ENCODE data around the gene NCKAP5.

Gene NCKAP5

GRCh38 chr2:133573491-133574162 lies 5.4 kb upstream of the NCKAP5 start:
- FAIRE-seq, result no peak

- no peak for FAIRE-seq
Measured at GRCh38 chr2:133571249-133571648, 3.0 kb upstream of the NCKAP5 start.

- FAIRE-seq, result no peak
Measured at GRCh38 chr2:133570542-133570941, 2.3 kb upstream of the NCKAP5 start.

GRCh38 chr2:133569286-133569830 lies 1.1 kb upstream of the NCKAP5 start:
- no peak for FAIRE-seq

GRCh38 chr2:133568598-133568997 lies 335 bp upstream of the NCKAP5 start:
- FAIRE-seq, result no peak

GRCh38 chr2:133562558-133562957 lies 5.7 kb downstream of the NCKAP5 start:
- FAIRE-seq, result no peak

DNA sequence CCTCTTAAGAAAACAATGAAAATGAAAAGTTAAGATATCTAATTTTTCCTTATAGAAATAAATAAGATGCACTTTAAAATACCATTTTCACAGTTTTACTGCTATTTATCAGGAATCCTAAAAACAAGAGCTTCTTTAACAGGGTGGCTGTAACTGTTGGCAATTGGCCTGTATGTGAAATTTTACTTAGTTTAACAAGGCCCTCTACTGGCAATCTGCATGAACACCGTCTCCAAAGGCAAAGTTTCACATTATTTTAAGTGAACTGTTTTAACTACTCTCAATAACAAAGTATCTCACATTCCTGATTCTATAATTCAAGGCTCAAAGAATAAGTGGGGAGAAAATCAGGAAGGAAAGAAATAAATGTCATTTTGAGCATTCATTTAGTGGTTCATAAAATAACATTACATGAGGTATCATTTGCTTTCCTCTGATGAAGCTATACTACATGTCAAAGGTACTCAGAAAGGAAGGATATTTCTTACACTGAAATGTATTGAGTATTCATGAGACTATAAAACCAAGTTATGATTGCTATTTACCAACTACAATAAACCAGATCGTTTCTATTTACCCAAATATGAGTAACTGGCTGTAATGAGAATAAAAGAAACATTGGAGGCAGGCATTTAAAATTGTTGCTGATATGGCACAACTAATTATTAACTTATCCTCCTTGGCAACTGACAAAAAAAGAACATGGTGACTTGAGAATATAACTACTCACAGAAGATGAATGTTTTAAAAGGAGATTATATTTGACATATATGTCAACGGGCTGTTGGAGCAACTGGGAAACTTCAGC lies 7.0 kb downstream of the NCKAP5 start:
- FAIRE-seq, result peak; percentile 99

- FAIRE-seq, result no peak
Measured at GRCh38 chr2:133557614-133558013, 10.6 kb downstream of the NCKAP5 start.

GRCh38 chr2:133553838-133554408 lies 14.3 kb downstream of the NCKAP5 start:
- FAIRE-seq, result no peak

DNA sequence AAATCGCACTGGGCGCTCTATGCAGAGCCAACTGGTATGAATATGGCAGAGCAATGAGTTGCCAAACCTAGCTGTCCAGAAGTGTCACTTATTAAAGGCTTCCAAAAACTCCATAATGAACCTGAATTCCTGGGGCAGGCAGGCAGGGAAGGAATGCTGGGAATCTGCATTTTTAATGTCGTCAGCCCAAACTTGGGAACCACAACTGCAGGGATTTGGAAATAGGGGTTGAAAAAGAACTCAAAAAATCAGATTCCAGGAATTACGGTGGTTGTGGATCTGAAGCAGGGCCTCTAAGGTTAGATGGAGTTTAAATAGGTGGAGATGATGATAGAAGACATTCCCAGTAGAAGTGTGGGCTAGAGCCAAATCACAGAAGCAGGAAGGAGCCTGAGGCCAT lies 15.0 kb downstream of the NCKAP5 start:
- no peak for FAIRE-seq

DNA sequence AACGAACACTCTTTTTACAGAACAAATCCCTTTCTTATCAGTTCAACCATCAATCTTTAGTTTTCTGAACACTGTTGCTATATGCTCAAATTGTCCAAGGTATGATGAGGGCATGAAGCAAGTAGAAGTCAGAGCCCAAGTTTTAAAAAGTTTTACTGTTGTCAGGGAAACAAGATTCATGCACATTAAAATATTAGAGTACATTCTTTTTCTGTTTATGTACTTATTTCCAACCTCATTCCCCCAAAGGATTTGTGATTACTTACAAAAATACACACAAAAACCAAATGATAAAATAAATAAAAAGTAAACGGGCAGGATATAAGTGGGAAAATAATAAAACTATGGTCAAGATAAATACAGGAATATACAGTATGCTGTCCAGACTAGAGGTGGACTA lies 15.4 kb downstream of the NCKAP5 start:
- no peak for FAIRE-seq

- no peak for FAIRE-seq
Measured at GRCh38 chr2:133541797-133542196, 26.5 kb downstream of the NCKAP5 start.

GRCh38 chr2:133541376-133541775 lies 26.9 kb downstream of the NCKAP5 start:
- no peak for FAIRE-seq

- FAIRE-seq, result no peak
Measured at GRCh38 chr2:133532919-133533318, 35.3 kb downstream of the NCKAP5 start.

- FAIRE-seq, result no peak
Measured at GRCh38 chr2:133531382-133531781, 36.9 kb downstream of the NCKAP5 start.

DNA sequence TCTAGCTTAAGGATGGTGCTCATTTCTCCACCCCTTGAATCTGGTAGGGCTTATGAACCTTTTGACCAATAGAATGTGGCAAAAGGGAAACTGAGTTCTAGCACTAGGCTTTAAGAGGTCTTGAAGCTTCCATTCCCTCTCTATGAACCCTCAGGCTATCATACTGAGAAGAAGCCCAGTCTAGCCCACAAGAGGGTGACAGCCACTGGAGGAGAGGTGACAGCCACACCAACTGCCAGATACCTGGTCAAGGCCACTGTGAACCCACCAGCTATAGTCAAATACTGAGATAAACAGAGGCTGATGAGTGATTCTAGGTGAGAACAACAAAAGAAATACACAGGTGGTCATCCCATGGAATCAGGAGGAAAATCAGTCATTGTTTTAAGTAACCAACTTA lies 37.6 kb downstream of the NCKAP5 start:
- FAIRE-seq, result no peak

DNA sequence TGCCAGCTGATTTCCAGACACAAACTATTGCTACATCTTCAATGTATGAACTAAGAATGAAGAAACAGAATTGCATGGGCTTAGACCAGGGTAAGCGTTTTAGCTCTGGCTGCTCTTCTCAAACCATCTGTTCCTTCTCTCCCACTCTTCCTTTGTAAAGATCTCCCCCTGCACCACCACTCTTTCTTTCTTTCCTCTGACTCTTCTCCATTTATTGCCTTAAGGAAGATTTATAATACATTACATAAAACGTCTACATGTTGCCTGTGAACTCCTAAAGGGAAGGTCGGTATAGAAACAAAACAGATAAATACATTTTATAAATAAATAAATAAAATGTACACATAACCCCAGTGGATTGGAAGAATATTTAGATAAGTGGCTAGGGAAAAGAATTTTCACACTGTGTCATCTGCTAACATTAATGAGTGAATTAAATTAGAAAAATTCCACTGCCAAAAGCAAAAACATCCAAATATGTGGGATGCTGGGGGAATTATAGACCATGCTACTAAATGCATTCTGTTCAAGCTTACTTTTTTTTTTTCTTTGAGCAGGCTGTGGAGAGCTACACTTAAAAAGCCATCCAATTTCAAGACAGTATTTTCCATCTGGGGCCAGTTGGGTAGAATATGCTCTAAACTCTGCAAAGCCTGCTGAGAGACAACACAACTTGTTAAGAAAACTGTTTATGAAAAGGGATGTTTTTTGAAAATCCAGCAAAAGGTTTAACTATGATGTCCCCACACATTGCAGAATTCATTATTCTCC lies 41.5 kb downstream of the NCKAP5 start:
- no peak for FAIRE-seq

GRCh38 chr2:133525613-133526529 lies 42.4 kb downstream of the NCKAP5 start:
- FAIRE-seq, result no peak

GRCh38 chr2:133525090-133525489 lies 43.2 kb downstream of the NCKAP5 start:
- no peak for FAIRE-seq

DNA sequence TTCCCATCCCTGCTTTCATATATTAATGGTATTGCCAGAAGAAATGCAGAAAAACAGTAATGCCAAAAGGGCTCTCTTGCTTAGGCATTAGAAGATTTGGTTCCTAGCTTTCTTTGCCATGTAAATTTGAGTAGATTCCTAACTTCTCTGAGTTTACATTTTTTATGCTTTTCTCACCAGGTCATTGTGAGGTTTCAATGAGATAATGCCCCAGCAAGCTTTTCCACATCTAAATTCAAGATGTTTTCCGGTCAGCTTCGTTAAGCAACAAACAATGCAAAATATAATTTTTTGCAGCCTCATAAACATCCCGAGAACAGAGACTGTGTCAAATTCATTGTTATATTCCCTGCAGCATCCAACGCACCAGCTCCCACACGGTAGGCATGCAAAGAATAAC lies 44.9 kb downstream of the NCKAP5 start:
- no peak for FAIRE-seq

- FAIRE-seq, result no peak
Measured at GRCh38 chr2:133522204-133522603, 46.1 kb downstream of the NCKAP5 start.
